K562 (cell line): ENCODE results near the gene NPHP3. TPM values are rescaled to one million over a fixed set of nuclear protein-coding genes. Genes with fewer than 3 reads are reported as not detected.
A peak's percentile ranks its signal among the peaks of the same experiment; 100 is the strongest.

Source experiments
- CHD4 ChIP-seq: fragments of 200-600 bp; sonication (generic); IDR thresholded peaks from 3 replicates; pipeline ENCODE4 v1.6.1; 2012; ENCODE audit warnings: low read depth, mild to moderate bottlenecking, mixed read lengths, low read length, inconsistent platforms; ENCODE audit not compliant: insufficient read depth, insufficient replicate concordance, poor library complexity, severe bottlenecking
- CREB1 ChIP-seq, 2 experiments: sonication (generic) in 1 of 2; formaldehyde crosslinking in 1 of 2; IDR thresholded peaks; 2 replicates each; pipeline versions ENCODE4 v1.6.1 to v1.8.0; 2012 to 2022; ENCODE audit warnings: inconsistent platforms in 1 of 2, mild to moderate bottlenecking in 1 of 2, missing genetic modification reagents in 1 of 2, moderate library complexity in 1 of 2
- GATAD2A ChIP-seq: fragments of 450-650 bp; IDR thresholded peaks from 2 replicates; pipeline ENCODE4 v1.6.1; 2017
- MTA2 ChIP-seq: fragments of 450-650 bp; IDR thresholded peaks from 2 replicates; pipeline ENCODE4 v1.6.1; 2016; ENCODE audit warnings: low read depth
- NRF1 ChIP-seq, 2 experiments: fragments of 450-650 bp; IDR thresholded peaks in 1 of 2; conservative IDR thresholded peaks in 1 of 2; 2 replicates each; pipeline ENCODE4 v1.6.1; 2014; ENCODE audit warnings: mild to moderate bottlenecking in 2 of 2
- ZNF274 ChIP-seq: IDR thresholded peaks from 2 replicates; pipeline ENCODE4 v1.6.1; 2011; ENCODE audit warnings: low read depth, mild to moderate bottlenecking, low read length, moderate library complexity, borderline replicate concordance
- ZNF76 ChIP-seq: fragments of 250-450 bp; sonication (Bioruptor Pico); IDR thresholded peaks from 2 replicates; pipeline ENCODE4 v1.4.0; 2020; ENCODE audit warnings: mild to moderate bottlenecking, moderate library complexity, borderline replicate concordance
- polyA plus RNA-seq, 8 experiments: library from polyadenylated mRNA; depleted of rRNA in 4 of 8; stranded (reverse) in 5 of 8; unstranded in 3 of 8; fragments of >200 nt; fragmentation: Nextera tagmentation in 2 of 8; fragmentation: Illumina TruSeq in 1 of 8; extraction: Ambion mirVana in 2 of 8; extraction: Trizol in 1 of 8; gene quantifications; 2 replicates each; pipeline versions ENCODE4 v1.2.1 to v1.2.3, GENCODE V29; 2011 to 2014; ENCODE audit warnings: inconsistent platforms in 1 of 8, missing spikeins in 1 of 8
- total RNA-seq, 7 experiments: library from RNA; depleted of rRNA in 6 of 7; stranded (reverse); fragments of >200 nt in 6 of 7; fragmentation: Illumina TruSeq in 2 of 7; extraction: Trizol in 2 of 7; gene quantifications; 2 replicates each; pipeline versions ENCODE4 v1.2.1 to v1.2.3, GENCODE V29; 2011 to 2021; ENCODE audit warnings: low replicate concordance in 1 of 7
- TF ChIP-seq, protein P1 (sequence below): sonication (generic); formaldehyde crosslinking; IDR thresholded peaks from 2 replicates; pipeline ENCODE4 v1.8.0; 2022; ENCODE audit warnings: mild to moderate bottlenecking, missing genetic modification reagents
- TF ChIP-seq, protein P2 (sequence below): IDR thresholded peaks from 2 replicates; pipeline ENCODE4 v1.6.1; 2012; ENCODE audit warnings: low read depth, low read length, improper control_type of control experiment, borderline replicate concordance
- TF ChIP-seq, protein P3 (sequence below): fragments of 450-650 bp; formaldehyde crosslinking; IDR thresholded peaks from 2 replicates; pipeline ENCODE4 v1.4.0; 2020; ENCODE audit warnings: mild to moderate bottlenecking, moderate library complexity
- TF ChIP-seq, protein P4 (sequence below), 2 experiments: fragments of 450-650 bp in 1 of 2; sonication (generic) in 1 of 2; formaldehyde crosslinking in 1 of 2; IDR thresholded peaks in 1 of 2; conservative IDR thresholded peaks in 1 of 2; 2 replicates each; pipeline versions ENCODE4 v1.6.1 to v1.8.1; 2016 to 2023; ENCODE audit warnings: mild to moderate bottlenecking in 2 of 2, moderate library complexity in 2 of 2, inconsistent platforms in 1 of 2, missing genetic modification reagents in 1 of 2
- TF ChIP-seq, protein P5 (sequence below): fragments of 250-450 bp; sonication (Bioruptor Pico); IDR thresholded peaks from 2 replicates; pipeline ENCODE4 v1.5.0; 2021; ENCODE audit warnings: mild to moderate bottlenecking, borderline replicate concordance
- TF ChIP-seq, protein P6 (sequence below): fragments of 450-650 bp; IDR thresholded peaks from one replicate; pipeline ENCODE4 v1.6.1; 2018; ENCODE audit warnings: mild to moderate bottlenecking, moderate library complexity; ENCODE audit not compliant: partially characterized antibody

The NPHP3 gene
- total and polyA plus RNA-seq, 9 of the 15 experiments (the other 6 are each of a cell fraction or from before 2014, with no cell fraction given) = 0.62 to 13.2 (median 5.8) TPM

DNA sequence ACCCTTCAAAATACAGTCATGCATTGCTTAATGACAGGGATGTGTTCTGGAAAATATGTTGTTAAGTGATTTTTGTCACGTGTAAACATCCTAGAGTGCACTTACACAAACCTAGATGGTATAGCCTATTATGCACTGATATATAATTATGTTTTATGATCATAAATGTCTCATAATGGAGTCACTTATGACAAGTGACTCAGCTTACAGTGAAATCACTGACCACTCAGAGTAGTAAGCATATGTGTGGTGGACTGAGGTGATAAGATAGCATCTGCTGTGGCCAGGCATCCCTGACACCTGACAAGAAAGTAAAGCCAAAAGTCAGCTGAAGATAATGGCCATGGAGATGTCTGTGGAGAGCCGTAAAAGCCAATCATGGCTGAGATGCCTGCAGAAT lies 68.0 kb downstream of the NPHP3 start (continued):
- TF ChIP-seq, protein P1, sequence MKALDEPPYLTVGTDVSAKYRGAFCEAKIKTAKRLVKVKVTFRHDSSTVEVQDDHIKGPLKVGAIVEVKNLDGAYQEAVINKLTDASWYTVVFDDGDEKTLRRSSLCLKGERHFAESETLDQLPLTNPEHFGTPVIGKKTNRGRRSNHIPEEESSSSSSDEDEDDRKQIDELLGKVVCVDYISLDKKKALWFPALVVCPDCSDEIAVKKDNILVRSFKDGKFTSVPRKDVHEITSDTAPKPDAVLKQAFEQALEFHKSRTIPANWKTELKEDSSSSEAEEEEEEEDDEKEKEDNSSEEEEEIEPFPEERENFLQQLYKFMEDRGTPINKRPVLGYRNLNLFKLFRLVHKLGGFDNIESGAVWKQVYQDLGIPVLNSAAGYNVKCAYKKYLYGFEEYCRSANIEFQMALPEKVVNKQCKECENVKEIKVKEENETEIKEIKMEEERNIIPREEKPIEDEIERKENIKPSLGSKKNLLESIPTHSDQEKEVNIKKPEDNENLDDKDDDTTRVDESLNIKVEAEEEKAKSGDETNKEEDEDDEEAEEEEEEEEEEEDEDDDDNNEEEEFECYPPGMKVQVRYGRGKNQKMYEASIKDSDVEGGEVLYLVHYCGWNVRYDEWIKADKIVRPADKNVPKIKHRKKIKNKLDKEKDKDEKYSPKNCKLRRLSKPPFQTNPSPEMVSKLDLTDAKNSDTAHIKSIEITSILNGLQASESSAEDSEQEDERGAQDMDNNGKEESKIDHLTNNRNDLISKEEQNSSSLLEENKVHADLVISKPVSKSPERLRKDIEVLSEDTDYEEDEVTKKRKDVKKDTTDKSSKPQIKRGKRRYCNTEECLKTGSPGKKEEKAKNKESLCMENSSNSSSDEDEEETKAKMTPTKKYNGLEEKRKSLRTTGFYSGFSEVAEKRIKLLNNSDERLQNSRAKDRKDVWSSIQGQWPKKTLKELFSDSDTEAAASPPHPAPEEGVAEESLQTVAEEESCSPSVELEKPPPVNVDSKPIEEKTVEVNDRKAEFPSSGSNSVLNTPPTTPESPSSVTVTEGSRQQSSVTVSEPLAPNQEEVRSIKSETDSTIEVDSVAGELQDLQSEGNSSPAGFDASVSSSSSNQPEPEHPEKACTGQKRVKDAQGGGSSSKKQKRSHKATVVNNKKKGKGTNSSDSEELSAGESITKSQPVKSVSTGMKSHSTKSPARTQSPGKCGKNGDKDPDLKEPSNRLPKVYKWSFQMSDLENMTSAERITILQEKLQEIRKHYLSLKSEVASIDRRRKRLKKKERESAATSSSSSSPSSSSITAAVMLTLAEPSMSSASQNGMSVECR = no peak
- TF ChIP-seq CREB1 (IDR thresholded peaks at IDR 0.05) (no peak), CREB1 (CRISPR knock-in tag; IDR thresholded peaks at IDR 0.05) (no peak), MTA2 (no peak), CHD4 (no peak), GATAD2A (no peak), ZNF274 (no peak), NRF1 (conservative IDR thresholded peaks at IDR 0.05 in 1 of 2, IDR thresholded peaks at IDR 0.05 in 1 of 2) (no peak), ZNF76 (peak; percentile 43; the same call in 1 of the 2 replicates)
- TF ChIP-seq, protein P2, sequence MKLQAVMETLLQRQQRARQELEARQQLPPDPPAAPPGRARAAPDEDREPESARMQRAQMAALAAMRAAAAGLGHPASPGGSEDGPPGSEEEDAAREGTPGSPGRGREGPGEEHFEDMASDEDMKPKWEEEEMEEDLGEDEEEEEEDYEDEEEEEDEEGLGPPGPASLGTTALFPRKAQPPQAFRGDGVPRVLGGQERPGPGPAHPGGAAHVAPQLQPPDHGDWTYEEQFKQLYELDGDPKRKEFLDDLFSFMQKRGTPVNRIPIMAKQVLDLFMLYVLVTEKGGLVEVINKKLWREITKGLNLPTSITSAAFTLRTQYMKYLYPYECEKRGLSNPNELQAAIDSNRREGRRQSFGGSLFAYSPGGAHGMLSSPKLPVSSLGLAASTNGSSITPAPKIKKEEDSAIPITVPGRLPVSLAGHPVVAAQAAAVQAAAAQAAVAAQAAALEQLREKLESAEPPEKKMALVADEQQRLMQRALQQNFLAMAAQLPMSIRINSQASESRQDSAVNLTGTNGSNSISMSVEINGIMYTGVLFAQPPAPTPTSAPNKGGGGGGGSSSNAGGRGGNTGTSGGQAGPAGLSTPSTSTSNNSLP = no peak
- TF ChIP-seq, protein P3, sequence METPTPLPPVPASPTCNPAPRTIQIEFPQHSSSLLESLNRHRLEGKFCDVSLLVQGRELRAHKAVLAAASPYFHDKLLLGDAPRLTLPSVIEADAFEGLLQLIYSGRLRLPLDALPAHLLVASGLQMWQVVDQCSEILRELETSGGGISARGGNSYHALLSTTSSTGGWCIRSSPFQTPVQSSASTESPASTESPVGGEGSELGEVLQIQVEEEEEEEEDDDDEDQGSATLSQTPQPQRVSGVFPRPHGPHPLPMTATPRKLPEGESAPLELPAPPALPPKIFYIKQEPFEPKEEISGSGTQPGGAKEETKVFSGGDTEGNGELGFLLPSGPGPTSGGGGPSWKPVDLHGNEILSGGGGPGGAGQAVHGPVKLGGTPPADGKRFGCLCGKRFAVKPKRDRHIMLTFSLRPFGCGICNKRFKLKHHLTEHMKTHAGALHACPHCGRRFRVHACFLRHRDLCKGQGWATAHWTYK (CRISPR knock-in tag) = peak; percentile 85
- TF ChIP-seq, protein P4, sequence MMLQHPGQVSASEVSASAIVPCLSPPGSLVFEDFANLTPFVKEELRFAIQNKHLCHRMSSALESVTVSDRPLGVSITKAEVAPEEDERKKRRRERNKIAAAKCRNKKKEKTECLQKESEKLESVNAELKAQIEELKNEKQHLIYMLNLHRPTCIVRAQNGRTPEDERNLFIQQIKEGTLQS (IDR thresholded peaks at IDR 0.05) = no peak
- TF ChIP-seq, protein P4 (CRISPR knock-in tag; conservative IDR thresholded peaks at IDR 0.05) = no peak
- TF ChIP-seq, protein P5, sequence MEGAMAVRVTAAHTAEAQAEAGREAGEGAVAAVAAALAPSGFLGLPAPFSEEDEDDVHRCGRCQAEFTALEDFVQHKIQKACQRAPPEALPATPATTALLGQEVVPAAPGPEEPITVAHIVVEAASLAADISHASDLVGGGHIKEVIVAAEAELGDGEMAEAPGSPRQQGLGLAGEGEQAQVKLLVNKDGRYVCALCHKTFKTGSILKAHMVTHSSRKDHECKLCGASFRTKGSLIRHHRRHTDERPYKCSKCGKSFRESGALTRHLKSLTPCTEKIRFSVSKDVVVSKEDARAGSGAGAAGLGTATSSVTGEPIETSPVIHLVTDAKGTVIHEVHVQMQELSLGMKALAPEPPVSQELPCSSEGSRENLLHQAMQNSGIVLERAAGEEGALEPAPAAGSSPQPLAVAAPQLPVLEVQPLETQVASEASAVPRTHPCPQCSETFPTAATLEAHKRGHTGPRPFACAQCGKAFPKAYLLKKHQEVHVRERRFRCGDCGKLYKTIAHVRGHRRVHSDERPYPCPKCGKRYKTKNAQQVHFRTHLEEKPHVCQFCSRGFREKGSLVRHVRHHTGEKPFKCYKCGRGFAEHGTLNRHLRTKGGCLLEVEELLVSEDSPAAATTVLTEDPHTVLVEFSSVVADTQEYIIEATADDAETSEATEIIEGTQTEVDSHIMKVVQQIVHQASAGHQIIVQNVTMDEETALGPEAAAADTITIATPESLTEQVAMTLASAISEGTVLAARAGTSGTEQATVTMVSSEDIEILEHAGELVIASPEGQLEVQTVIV (CRISPR knock-in tag) = no peak
- TF ChIP-seq, protein P6, sequence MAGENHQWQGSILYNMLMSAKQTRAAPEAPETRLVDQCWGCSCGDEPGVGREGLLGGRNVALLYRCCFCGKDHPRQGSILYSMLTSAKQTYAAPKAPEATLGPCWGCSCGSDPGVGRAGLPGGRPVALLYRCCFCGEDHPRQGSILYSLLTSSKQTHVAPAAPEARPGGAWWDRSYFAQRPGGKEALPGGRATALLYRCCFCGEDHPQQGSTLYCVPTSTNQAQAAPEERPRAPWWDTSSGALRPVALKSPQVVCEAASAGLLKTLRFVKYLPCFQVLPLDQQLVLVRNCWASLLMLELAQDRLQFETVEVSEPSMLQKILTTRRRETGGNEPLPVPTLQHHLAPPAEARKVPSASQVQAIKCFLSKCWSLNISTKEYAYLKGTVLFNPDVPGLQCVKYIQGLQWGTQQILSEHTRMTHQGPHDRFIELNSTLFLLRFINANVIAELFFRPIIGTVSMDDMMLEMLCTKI = no peak
